H9 (cell line): ENCODE results near the gene IL3RA. TPM values are rescaled to one million over a fixed set of nuclear protein-coding genes. Genes with fewer than 3 reads are reported as not detected.

Experiments used
- DNase-seq: peaks from one replicate; pipeline ENCODE4 v3.0.0-alpha.2; 2017
- H2AFZ ChIP-seq: one replicate; pipeline ENCODE4 v1.6.1; 2013; ENCODE audit warnings: mild to moderate bottlenecking, low read length, control low read depth, moderate library complexity
- H2AK5ac ChIP-seq: 2 replicates; pipeline ENCODE4 v1.6.1; 2013; ENCODE audit warnings: low read length, control low read depth, mixed read lengths; ENCODE audit not compliant: insufficient read length
- H2BK120ac ChIP-seq: one replicate; pipeline ENCODE4 v1.6.1; 2013; ENCODE audit warnings: low read depth, mild to moderate bottlenecking, low read length, control low read depth, inconsistent platforms; ENCODE audit not compliant: poor library complexity, severe bottlenecking
- H2BK12ac ChIP-seq: 2 replicates; pipeline ENCODE4 v1.6.1; 2013; ENCODE audit warnings: low read length, control low read depth, mixed read lengths, low read depth; ENCODE audit not compliant: insufficient read length
- H2BK15ac ChIP-seq: 2 replicates; pipeline ENCODE4 v1.6.1; 2013; ENCODE audit warnings: low read depth, low read length, control low read depth
- H2BK20ac ChIP-seq: one replicate; pipeline ENCODE4 v1.6.1; 2013; ENCODE audit warnings: low read depth, mild to moderate bottlenecking, low read length, control low read depth, inconsistent platforms; ENCODE audit not compliant: poor library complexity, severe bottlenecking
- H2BK5ac ChIP-seq: 2 replicates; pipeline ENCODE4 v1.6.1; 2013; ENCODE audit warnings: low read length, control low read depth, mixed read lengths; ENCODE audit not compliant: insufficient read length
- H3K14ac ChIP-seq: 2 replicates; pipeline ENCODE4 v1.6.1; 2013; ENCODE audit warnings: low read length, control low read depth; ENCODE audit not compliant: insufficient read depth
- H3K18ac ChIP-seq: 2 replicates; pipeline ENCODE4 v1.6.1; 2013; ENCODE audit warnings: low read depth, mild to moderate bottlenecking, mixed read lengths, low read length, control low read depth; ENCODE audit not compliant: insufficient read length
- H3K23ac ChIP-seq: 2 replicates; pipeline ENCODE4 v1.6.1; 2013; ENCODE audit warnings: low read length, control low read depth, mixed read lengths, low read depth; ENCODE audit not compliant: insufficient read length
- H3K23me2 ChIP-seq: 2 replicates; pipeline ENCODE4 v1.6.1; 2013; ENCODE audit warnings: low read depth, mild to moderate bottlenecking, mixed read lengths, low read length, control low read depth; ENCODE audit not compliant: insufficient read length, poor library complexity, severe bottlenecking
- H3K27ac ChIP-seq: 2 replicates; pipeline ENCODE4 v1.5.1; 2013; ENCODE audit warnings: low read length, control low read depth, mixed read lengths, low read depth; ENCODE audit not compliant: insufficient read length
- H3K27me3 ChIP-seq: 2 replicates; pipeline ENCODE4 v1.6.1; 2013; ENCODE audit warnings: low read length, control low read depth, inconsistent platforms; ENCODE audit not compliant: insufficient read depth
- H3K4ac ChIP-seq: 2 replicates; pipeline ENCODE4 v1.6.1; 2013; ENCODE audit warnings: low read depth, mild to moderate bottlenecking, control low read depth, inconsistent platforms, low read length, moderate library complexity
- H3K4me1 ChIP-seq: 2 replicates; pipeline ENCODE4 v1.6.1; 2013; ENCODE audit warnings: low read length, control low read depth, inconsistent platforms; ENCODE audit not compliant: insufficient read depth
- H3K4me2 ChIP-seq: 2 replicates; pipeline ENCODE4 v1.6.1; 2013; ENCODE audit warnings: low read length, control low read depth, mixed read lengths; ENCODE audit not compliant: insufficient read length, insufficient read depth
- H3K56ac ChIP-seq: 2 replicates; pipeline ENCODE4 v1.6.1; 2013; ENCODE audit warnings: low read depth, mild to moderate bottlenecking, mixed read lengths, low read length, control low read depth; ENCODE audit not compliant: insufficient read length
- H3K79me1 ChIP-seq: 2 replicates; pipeline ENCODE4 v1.6.1; 2013; ENCODE audit warnings: low read depth, mild to moderate bottlenecking, moderate library complexity, low read length, control low read depth, inconsistent platforms; ENCODE audit not compliant: insufficient read depth, poor library complexity, severe bottlenecking
- H3K79me2 ChIP-seq: 2 replicates; pipeline ENCODE4 v1.6.1; 2013; ENCODE audit warnings: low read length, control low read depth, inconsistent platforms; ENCODE audit not compliant: insufficient read depth
- H3K9ac ChIP-seq: 2 replicates; pipeline ENCODE4 v1.6.1; 2013; ENCODE audit warnings: low read length, control low read depth, mixed read lengths; ENCODE audit not compliant: insufficient read length; ENCODE audit errors: extremely low read depth
- H3K9me3 ChIP-seq: one replicate; pipeline ENCODE4 v1.6.1; 2013; ENCODE audit warnings: low read depth, low read length, inconsistent platforms; ENCODE audit not compliant: control insufficient read depth
- H3T11ph ChIP-seq: one replicate; pipeline ENCODE4 v1.6.1; 2013; ENCODE audit warnings: mild to moderate bottlenecking, low read length, control low read depth, inconsistent platforms
- H4K20me1 ChIP-seq: one replicate; pipeline ENCODE4 v1.6.1; 2013; ENCODE audit not compliant: control insufficient read depth, insufficient read length, insufficient read depth
- H4K5ac ChIP-seq: 2 replicates; pipeline ENCODE4 v1.6.1; 2013; ENCODE audit warnings: low read depth, mild to moderate bottlenecking, mixed read lengths, low read length, control low read depth; ENCODE audit not compliant: insufficient read length
- H4K8ac ChIP-seq: replicated peaks from 2 replicates; pipeline ENCODE4 v1.6.1; 2013; ENCODE audit warnings: low read length, control low read depth, mixed read lengths, low read depth; ENCODE audit not compliant: insufficient read length
- H4K91ac ChIP-seq: 2 replicates; pipeline ENCODE4 v1.6.1; 2013; ENCODE audit warnings: low read depth, mild to moderate bottlenecking, moderate library complexity, mixed read lengths, low read length, control low read depth; ENCODE audit not compliant: insufficient read length
- H3K27ac Mint-ChIP-seq, 3 experiments: 2 replicates in 2 of 3; 3 replicates in 1 of 3; pipeline ENCODE4 v1.8.0; 2020 to 2021; ENCODE audit warnings: mixed read lengths in 3 of 3, mild to moderate bottlenecking in 1 of 3, moderate library complexity in 1 of 3
- H3K27me3 Mint-ChIP-seq: 2 replicates; pipeline ENCODE4 v1.8.0; 2021; ENCODE audit warnings: low read depth, mild to moderate bottlenecking, moderate library complexity, mixed read lengths
- H3K36me3 Mint-ChIP-seq, 3 experiments: 2 replicates in 2 of 3; 3 replicates in 1 of 3; pipeline ENCODE4 v1.8.0; 2020 to 2021; ENCODE audit warnings: low read depth in 3 of 3, mixed read lengths in 3 of 3; ENCODE audit not compliant: insufficient read depth in 1 of 3
- H3K4me1 Mint-ChIP-seq, 2 experiments: 2 replicates each; pipeline ENCODE4 v1.8.0; 2020; ENCODE audit warnings: mixed read lengths in 2 of 2
- H3K4me3 Mint-ChIP-seq, 2 experiments: 2 replicates in 1 of 2; 3 replicates in 1 of 2; pipeline ENCODE4 v1.8.0; 2020 to 2021; ENCODE audit warnings: mild to moderate bottlenecking in 2 of 2, mixed read lengths in 2 of 2, moderate library complexity in 1 of 2
- H3K9me3 Mint-ChIP-seq, 2 experiments: 2 replicates in 1 of 2; 3 replicates in 1 of 2; pipeline ENCODE4 v1.8.0; 2020; ENCODE audit warnings: mild to moderate bottlenecking in 2 of 2, mixed read lengths in 2 of 2, moderate library complexity in 1 of 2
- WGBS: extraction: QIAGEN DNeasy Blood & Tissue Kit; methylation state at CpG from one replicate; pipeline ENCODE4 v1.1.7; 2013; ENCODE audit warnings: missing lambda C conversion rate, low lambda C conversion rate, mixed read lengths; ENCODE audit not compliant: insufficient read length; ENCODE audit errors: extremely low coverage; 5-methylcytosine and 5-hydroxymethylcytosine counted together
- total RNA-seq: library from RNA; stranded (reverse); gene quantifications from 2 replicates; pipeline ENCODE4 v1.2.1, GENCODE V29; 2021
- TF ChIP-seq, protein P1 (sequence below): fragments of 200-600 bp; sonication (generic); conservative IDR thresholded peaks from 3 replicates; pipeline ENCODE4 v1.8.0; 2021; ENCODE audit warnings: antibody characterized with exemption, mild to moderate bottlenecking

Gene IL3RA
- total RNA-seq, 1 experiment from 2014 or later = 0.24 TPM

DNA sequence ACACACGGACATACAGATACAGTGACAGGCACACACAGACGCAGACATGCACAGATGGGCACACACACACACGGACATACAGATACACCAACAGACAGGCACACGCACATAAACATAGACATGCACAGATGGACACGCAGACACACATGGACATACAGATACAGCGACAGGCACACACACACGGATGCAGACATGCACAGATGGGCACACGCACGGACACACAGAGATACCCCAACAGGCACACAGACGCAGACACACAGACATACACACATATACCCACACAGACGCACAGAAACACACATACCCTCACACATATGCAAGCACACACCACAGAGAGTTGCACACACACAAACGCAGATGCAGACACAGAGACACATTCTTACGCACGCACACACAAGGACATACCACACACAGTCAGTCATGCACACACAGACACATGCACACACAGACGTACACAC, 79.8 kb downstream of the IL3RA start:
- H3K9ac ChIP-seq = no peak overlapping the region
- H2BK20ac ChIP-seq = no peak overlapping the region
- no peak overlapping the region for H3K18ac ChIP-seq
- H4K91ac ChIP-seq = no peak overlapping the region
- H3K27me3 ChIP-seq = no peaks in the 10 kb centered on the region
- no peak overlapping the region for H3K4me3 Mint-ChIP-seq
- H3K4me1 ChIP-seq = no peaks in the 10 kb centered on the region
- H3K4ac ChIP-seq = no peak overlapping the region
- TF ChIP-seq, protein P1, sequence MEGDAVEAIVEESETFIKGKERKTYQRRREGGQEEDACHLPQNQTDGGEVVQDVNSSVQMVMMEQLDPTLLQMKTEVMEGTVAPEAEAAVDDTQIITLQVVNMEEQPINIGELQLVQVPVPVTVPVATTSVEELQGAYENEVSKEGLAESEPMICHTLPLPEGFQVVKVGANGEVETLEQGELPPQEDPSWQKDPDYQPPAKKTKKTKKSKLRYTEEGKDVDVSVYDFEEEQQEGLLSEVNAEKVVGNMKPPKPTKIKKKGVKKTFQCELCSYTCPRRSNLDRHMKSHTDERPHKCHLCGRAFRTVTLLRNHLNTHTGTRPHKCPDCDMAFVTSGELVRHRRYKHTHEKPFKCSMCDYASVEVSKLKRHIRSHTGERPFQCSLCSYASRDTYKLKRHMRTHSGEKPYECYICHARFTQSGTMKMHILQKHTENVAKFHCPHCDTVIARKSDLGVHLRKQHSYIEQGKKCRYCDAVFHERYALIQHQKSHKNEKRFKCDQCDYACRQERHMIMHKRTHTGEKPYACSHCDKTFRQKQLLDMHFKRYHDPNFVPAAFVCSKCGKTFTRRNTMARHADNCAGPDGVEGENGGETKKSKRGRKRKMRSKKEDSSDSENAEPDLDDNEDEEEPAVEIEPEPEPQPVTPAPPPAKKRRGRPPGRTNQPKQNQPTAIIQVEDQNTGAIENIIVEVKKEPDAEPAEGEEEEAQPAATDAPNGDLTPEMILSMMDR = no peak
- H3K36me3 Mint-ChIP-seq = peaks cover 33 to 55% (median 48%) of the 10 kb centered on the region in 3 experiments; a peak in 6 of 7 replicates
- H3K27me3 Mint-ChIP-seq = peaks cover 2% of the 10 kb centered on the region; the same call in 1 of the 2 replicates
- no peak overlapping the region for H2BK5ac ChIP-seq
- H3K23me2 ChIP-seq = no peaks in the 10 kb centered on the region
- no peak overlapping the region for H2AK5ac ChIP-seq
- H3K14ac ChIP-seq = no peak overlapping the region
- no CpG with 5 or more reads among the region's 15 CpGs for WGBS
- H4K20me1 ChIP-seq = no peaks in the 10 kb centered on the region
- no peak overlapping the region for H3K23ac ChIP-seq
- no peak overlapping the region for H4K8ac ChIP-seq
- H2BK12ac ChIP-seq = no peak overlapping the region
- no peaks in the 10 kb centered on the region for H3K79me1 ChIP-seq
- H3K56ac ChIP-seq = no peak overlapping the region
- peaks cover 9% of the 10 kb centered on the region in 2 experiments for H3K4me1 Mint-ChIP-seq
- no peak overlapping the region for H3T11ph ChIP-seq
- H4K5ac ChIP-seq = no peak overlapping the region
- H3K9me3 Mint-ChIP-seq = no peaks in the 10 kb centered on the region
- no peak overlapping the region for H3K4me2 ChIP-seq
- H2AFZ ChIP-seq = no peak overlapping the region
- H3K9me3 ChIP-seq = peaks cover 1% of the 10 kb centered on the region
- H3K27ac Mint-ChIP-seq = no peak overlapping the region
- no peak overlapping the region for H2BK15ac ChIP-seq
- H3K27ac ChIP-seq = no peak overlapping the region
- no peak overlapping the region for H2BK120ac ChIP-seq
- no peak for DNase-seq
- no peaks in the 10 kb centered on the region for H3K79me2 ChIP-seq
